HepG2 (cell line): ENCODE data around the gene ALDH16A1. TPM values are rescaled to one million over a fixed set of nuclear protein-coding genes. Genes with fewer than 3 reads are reported as not detected.

Experiments
- ATAC-seq: fragments of 200-7000 bp; cut with Tn5 transposase; 3 replicates; pipeline ENCODE4 v1.9.1; 2020; ENCODE audit warnings: mild to moderate bottlenecking, moderate library complexity
- BruUV-seq: library from RNA; stranded (reverse); fragments of 400-500 nt; replicated peaks from 2 replicates; lab custom pipeline; 2021; lab: Mats Ljungman, UMichigan
- CTCF ChIA-PET: fragments of 300-600 bp; formaldehyde crosslinking; extraction: SDS; loops from one replicate; lab custom pipeline; 2021; ENCODE audit warnings: low total read pairs, inconsistent platforms, low intra/inter-chr PET ratio; lab: Yijun Ruan, JAX
- POLR2A ChIA-PET: fragments of 350-600 bp; sonication (Branson Sonifier 250); formaldehyde crosslinking; loops from one replicate; lab custom pipeline; 2020; ENCODE audit warnings: antibody characterized with exemption, inconsistent platforms; lab: Yijun Ruan, JAX
- DNase-seq: peaks from one replicate; pipeline ENCODE4 v3.0.0-alpha.2; 2015; ENCODE audit warnings: low spot score
- FAIRE-seq: peaks from 3 replicates; lab custom pipeline; 2011; peaks lifted over from hg19 to GRCh38; lab: Jason Lieb, UNC
- H2AFZ ChIP-seq: one replicate; pipeline ENCODE4 v1.6.1; 2011; ENCODE audit warnings: low read length, inconsistent platforms
- H3K27ac ChIP-seq: fragments of 300-600 bp; 3 replicates; pipeline ENCODE4 v1.8.0; 2011; ENCODE audit warnings: mixed run types, mild to moderate bottlenecking, mixed read lengths, low read length, inconsistent platforms; ENCODE audit not compliant: insufficient read depth; ENCODE audit errors: extremely low read length
- H3K27me3 ChIP-seq, 2 experiments: fragments of 200-600 bp in 1 of 2; 2 replicates in 1 of 2; 3 replicates in 1 of 2; pipeline versions ENCODE4 v1.6.0 to v1.8.0; 2011; ENCODE audit warnings: low read length in 2 of 2, mild to moderate bottlenecking in 2 of 2, moderate library complexity in 2 of 2, inconsistent platforms in 1 of 2; ENCODE audit not compliant: insufficient read depth in 2 of 2, control insufficient read depth in 1 of 2
- H3K36me3 ChIP-seq, 2 experiments: fragments of 200-600 bp in 1 of 2; replicated peaks in 1 of 2; 2 replicates in 1 of 2; 3 replicates in 1 of 2; pipeline versions ENCODE4 v1.5.1 to v1.8.0; 2011; ENCODE audit warnings: low read length in 2 of 2, inconsistent platforms in 1 of 2; ENCODE audit not compliant: insufficient read depth in 2 of 2, control insufficient read depth in 1 of 2
- H3K4me1 ChIP-seq: 2 replicates; pipeline ENCODE4 v1.5.1; 2012; ENCODE audit warnings: low read length, inconsistent platforms; ENCODE audit not compliant: insufficient read depth
- H3K4me2 ChIP-seq: 2 replicates; pipeline ENCODE4 v1.6.0; 2011; ENCODE audit warnings: low read depth, low read length, inconsistent platforms
- H3K4me3 ChIP-seq, 3 experiments: fragments of 200-600 bp in 1 of 3; sonication (generic), shearing (Covaris generic) in 1 of 3; replicated peaks in 1 of 3; 2 replicates each; pipeline ENCODE4 v1.5.1; 2011 to 2016; ENCODE audit warnings: low read length in 3 of 3, inconsistent platforms in 2 of 3, low read depth in 2 of 3, mild to moderate bottlenecking in 2 of 3, control low read depth in 1 of 3, mixed read lengths in 1 of 3; ENCODE audit not compliant: insufficient read depth in 1 of 3
- H3K79me2 ChIP-seq: one replicate; pipeline ENCODE4 v1.6.1; 2011; ENCODE audit warnings: low read length, inconsistent platforms; ENCODE audit not compliant: insufficient read depth
- H3K9ac ChIP-seq: 2 replicates; pipeline ENCODE4 v1.6.0; 2011; ENCODE audit warnings: mild to moderate bottlenecking, low read depth, low read length, inconsistent platforms; ENCODE audit not compliant: insufficient read depth
- H3K9me3 ChIP-seq: 2 replicates; pipeline ENCODE4 v1.5.1; 2012; ENCODE audit warnings: mild to moderate bottlenecking, low read length
- H4K20me1 ChIP-seq: 2 replicates; pipeline ENCODE4 v1.6.0; 2011; ENCODE audit warnings: inconsistent platforms, mild to moderate bottlenecking, low read length, moderate library complexity; ENCODE audit not compliant: insufficient read depth
- CCAR2 ChIP-seq: fragments of 200-400 bp; formaldehyde crosslinking; optimal IDR thresholded peaks from 2 replicates; pipeline ENCODE3; 2018; ENCODE audit warnings: low read depth, mild to moderate bottlenecking, low read length, moderate library complexity
- DR1 ChIP-seq: sonication (generic); formaldehyde crosslinking; IDR thresholded peaks from 2 replicates; pipeline ENCODE4 v1.8.0; 2021; ENCODE audit warnings: mild to moderate bottlenecking, missing genetic modification reagents, inconsistent platforms
- IKZF5 ChIP-seq: IDR thresholded peaks from 2 replicates; pipeline ENCODE4 v1.6.1; 2018; ENCODE audit warnings: missing genetic modification reagents, mild to moderate bottlenecking, missing compliant biosample characterization
- MLLT10 ChIP-seq: sonication (generic); formaldehyde crosslinking; IDR thresholded peaks from 2 replicates; pipeline ENCODE4 v1.4.0; 2020; ENCODE audit warnings: missing genetic modification reagents
- NKX3-1 ChIP-seq: sonication (generic); formaldehyde crosslinking; IDR thresholded peaks from 2 replicates; pipeline ENCODE4 v1.5.0; 2020; ENCODE audit warnings: missing genetic modification reagents
- NONO ChIP-seq, 2 experiments: fragments of 450-650 bp in 1 of 2; sonication (generic) in 1 of 2; formaldehyde crosslinking in 1 of 2; IDR thresholded peaks in 1 of 2; conservative IDR thresholded peaks in 1 of 2; 2 replicates each; pipeline versions ENCODE4 v1.6.1 to v1.8.0; 2017 to 2022; ENCODE audit warnings: mild to moderate bottlenecking in 1 of 2, missing genetic modification reagents in 1 of 2, moderate library complexity in 1 of 2
- NR2F1 ChIP-seq, 2 experiments: fragments of 450-650 bp in 1 of 2; formaldehyde crosslinking in 1 of 2; IDR thresholded peaks; 2 replicates each; pipeline versions ENCODE4 v1.5.0 to v1.6.1; 2016 to 2020; ENCODE audit warnings: mild to moderate bottlenecking in 1 of 2, missing compliant biosample characterization in 1 of 2, missing genetic modification reagents in 1 of 2, moderate library complexity in 1 of 2
- RBM22 ChIP-seq: fragments of 200-400 bp; formaldehyde crosslinking; optimal IDR thresholded peaks from 2 replicates; pipeline ENCODE3; 2017; ENCODE audit warnings: mild to moderate bottlenecking, low read length, moderate library complexity
- RFX3 ChIP-seq: IDR thresholded peaks from 2 replicates; pipeline ENCODE4 v1.6.1; 2016; ENCODE audit warnings: missing biosample characterization, missing genetic modification reagents
- SP4 ChIP-seq: sonication (generic); formaldehyde crosslinking; IDR thresholded peaks from 2 replicates; pipeline ENCODE4 v1.8.1; 2023; ENCODE audit warnings: mild to moderate bottlenecking, missing genetic modification reagents
- SRY ChIP-seq: sonication (generic); formaldehyde crosslinking; IDR thresholded peaks from 2 replicates; pipeline ENCODE4 v1.8.0; 2022; ENCODE audit warnings: mild to moderate bottlenecking, missing genetic modification reagents
- ZMAT3 ChIP-seq: sonication (generic); formaldehyde crosslinking; conservative IDR thresholded peaks from 2 replicates; pipeline ENCODE4 v1.7.0; 2021; ENCODE audit warnings: missing genetic modification reagents
- ZNF205 ChIP-seq: IDR thresholded peaks from 2 replicates; pipeline ENCODE4 v1.6.1; 2018; ENCODE audit warnings: missing biosample characterization, missing genetic modification reagents
- ZNF552 ChIP-seq: sonication (generic); formaldehyde crosslinking; IDR thresholded peaks from 2 replicates; pipeline ENCODE4 v1.9.0; 2022; ENCODE audit warnings: missing genetic modification reagents, mild to moderate bottlenecking, borderline replicate concordance
- ZNF670 ChIP-seq: sonication (generic); formaldehyde crosslinking; IDR thresholded peaks from 2 replicates; pipeline ENCODE4 v1.8.0; 2022; ENCODE audit warnings: mild to moderate bottlenecking, missing genetic modification reagents, borderline replicate concordance
- ZNF710 ChIP-seq: sonication (generic); formaldehyde crosslinking; IDR thresholded peaks from 2 replicates; pipeline ENCODE4 v1.5.0; 2020; ENCODE audit warnings: mild to moderate bottlenecking, missing genetic modification reagents, borderline replicate concordance
- ZNF761 ChIP-seq: sonication (generic); formaldehyde crosslinking; conservative IDR thresholded peaks from 2 replicates; pipeline ENCODE4 v1.4.0; 2020; ENCODE audit warnings: mild to moderate bottlenecking, missing genetic modification reagents
- ZNF891 ChIP-seq: sonication (generic); formaldehyde crosslinking; IDR thresholded peaks from 2 replicates; pipeline ENCODE4 v1.5.0; 2020; ENCODE audit warnings: mild to moderate bottlenecking, missing genetic modification reagents
- ZUFSP ChIP-seq: sonication (generic); formaldehyde crosslinking; IDR thresholded peaks from 2 replicates; pipeline ENCODE4 v1.9.0; 2021; ENCODE audit warnings: missing genetic modification reagents, mild to moderate bottlenecking, borderline replicate concordance
- WGBS: methylation state at CpG from one replicate; pipeline ENCODE4 v1.1.6; 2017; ENCODE audit warnings: low lambda C conversion rate; 5-methylcytosine and 5-hydroxymethylcytosine counted together
- in situ Hi-C: cut with HindIII; loops from 2 replicates; pipeline ENCODE4 v1.10.0; 2017; ENCODE audit warnings: low pct_unique_long_range_greater_than_20kb; ENCODE audit not compliant: extremely low pct_ligation_motif_present
- intact Hi-C: fragments of 100-400 bp; cut with micrococcal nuclease; formaldehyde crosslinking; loops from one replicate; pipeline ENCODE4 v1.10.0; 2022; ENCODE audit not compliant: unreplicated experiment
- polyA plus RNA-seq, 8 experiments: library from polyadenylated mRNA; depleted of rRNA in 3 of 8; stranded (reverse) in 7 of 8; unstranded in 1 of 8; fragments of >200 nt; fragmentation: Illumina TruSeq in 4 of 8; extraction: Trizol in 4 of 8; gene quantifications; 2 replicates each; pipeline versions ENCODE4 v1.2.1 to v1.2.3, GENCODE V29; 2011 to 2016; ENCODE audit warnings: low read depth in 4 of 8, missing spikeins in 1 of 8, mixed read lengths in 1 of 8; ENCODE audit not compliant: insufficient read depth in 1 of 8
- total RNA-seq, 5 experiments: library from RNA; depleted of rRNA; stranded (reverse); fragments of >200 nt; fragmentation: Illumina TruSeq; extraction: Trizol; gene quantifications; 2 replicates each; pipeline ENCODE4 v1.2.3, GENCODE V29; 2016; ENCODE audit warnings: low read depth in 1 of 5

The ALDH16A1 gene
- total and polyA plus RNA-seq, 2 of the 13 experiments (the other 11 are each of a cell fraction or from before 2014, with no cell fraction given) = 8.4 to 34.9 TPM

- ATAC-seq = no peak
- Histone ChIP-seq H3K36me3 (peaks cover 23 to 46% of the 10 kb centered on the region in 2 experiments), H2AFZ (no peak overlapping the region), H3K4me2 (no peak overlapping the region), H3K27ac (peak overlapping the region; percentile 27), H3K4me3 (no peak overlapping the region), H3K79me2 (peaks cover 48% of the 10 kb centered on the region), H4K20me1 (peaks cover 48% of the 10 kb centered on the region), H3K9me3 (no peaks in the 10 kb centered on the region), H3K9ac (no peak overlapping the region), H3K4me1 (peaks cover 40% of the 10 kb centered on the region), H3K27me3 (peaks cover 0 to 4% of the 10 kb centered on the region in 2 experiments; a peak in 1 of 5 replicates)
- POLR2A ChIA-PET = interaction anchor here (0.7 to 1.8 kb wide), 5 partner anchors 14 to 147 kb away, joined by 3 to 10 read pairs (median 4); partner anchors contain the start of genes ALDH16A1, FCGRT, PIH1D1 and RRAS
- no TSS peak for BruUV-seq
- no peak for FAIRE-seq
- 87% methylated on average over 12 of the region's 12 CpGs for WGBS
- DNase-seq = peak; percentile 54
- intact Hi-C loops = no loop called here
- CTCF ChIA-PET = no interaction called here
- in situ Hi-C loops = no loop called here
- TF ChIP-seq SRY (CRISPR knock-in tag) (no peak), RFX3 (CRISPR knock-in tag) (no peak), MLLT10 (no peak), ZNF761 (CRISPR knock-in tag) (no peak), IKZF5 (CRISPR knock-in tag) (no peak), CCAR2 (no peak), ZNF205 (CRISPR knock-in tag) (peak; percentile 57; the same call in 1 of the 2 replicates), ZMAT3 (CRISPR knock-in tag) (no peak), NKX3-1 (no peak), NONO (IDR thresholded peaks at IDR 0.05) (no peak), NONO (CRISPR knock-in tag; conservative IDR thresholded peaks at IDR 0.05) (peak; percentile 46), DR1 (CRISPR knock-in tag) (0 out of 2 replicates have a peak, but pooled peaks have one; percentile 10), ZNF891 (CRISPR knock-in tag) (no peak), ZNF710 (no peak), RBM22 (peak; percentile 99), ZUFSP (CRISPR knock-in tag) (no peak), NR2F1 (CRISPR knock-in tag; IDR thresholded peaks at IDR 0.05) (peak in 1 of 2 experiments; percentile 42; a peak in 1 of 4 replicates), ZNF552 (CRISPR knock-in tag) (no peak), SP4 (no peak), ZNF670 (CRISPR knock-in tag) (no peak)
Observed at GRCh38 chr19:49492573-49493405, 39.8 kb downstream of the ALDH16A1 start.
